ENCODE results near the gene METTL8.
"Not testable (repeated sequence)": the region's sequence is repeated elsewhere in the genome, so short reads cannot be mapped to it uniquely, and the experiment has no call there.

Gene METTL8

DNA sequence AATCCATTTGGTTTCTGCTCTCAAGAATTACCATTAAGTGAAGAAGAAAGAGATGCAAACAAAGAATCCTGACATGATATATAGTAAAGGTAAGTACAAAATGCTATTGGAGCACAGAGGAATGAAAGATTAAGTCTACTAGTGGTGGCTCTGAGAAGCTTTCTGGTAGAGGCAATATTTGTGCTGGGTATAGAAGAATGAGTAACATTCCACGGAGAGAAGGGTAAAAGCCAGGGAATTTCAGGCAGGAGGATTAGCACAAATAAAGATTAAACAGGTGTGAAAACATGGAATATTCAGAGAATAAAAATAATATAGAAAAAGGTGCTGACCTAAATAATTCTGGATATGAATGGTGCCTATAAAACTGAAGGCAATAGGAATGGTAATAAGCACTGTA is 31.8 kb downstream of the METTL8 start:
- no peak for DNase-seq (ENCODE audit: low read depth in 3 of 3)

DNA sequence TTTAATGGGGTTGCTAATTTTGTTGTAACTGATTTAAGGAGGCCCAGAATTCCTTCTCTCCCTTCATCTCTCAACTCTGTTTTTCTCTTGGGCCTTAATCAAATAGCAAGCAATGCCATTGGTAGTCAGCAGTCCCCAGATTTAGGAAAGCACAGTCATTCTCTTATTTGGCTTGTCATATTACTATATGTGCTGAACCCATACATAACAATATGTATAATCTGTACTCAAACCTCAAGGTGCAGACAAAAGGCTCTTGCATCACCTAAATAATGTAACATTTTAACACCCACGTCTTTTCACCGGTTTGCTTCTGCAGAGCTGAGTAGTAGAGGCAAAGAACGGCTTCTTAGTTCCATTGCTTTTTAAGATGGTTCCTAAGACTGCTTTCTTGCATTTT is 33.4 kb downstream of the METTL8 start:
- no peak for DNase-seq (ENCODE audit: low read depth in 3 of 3)

DNA sequence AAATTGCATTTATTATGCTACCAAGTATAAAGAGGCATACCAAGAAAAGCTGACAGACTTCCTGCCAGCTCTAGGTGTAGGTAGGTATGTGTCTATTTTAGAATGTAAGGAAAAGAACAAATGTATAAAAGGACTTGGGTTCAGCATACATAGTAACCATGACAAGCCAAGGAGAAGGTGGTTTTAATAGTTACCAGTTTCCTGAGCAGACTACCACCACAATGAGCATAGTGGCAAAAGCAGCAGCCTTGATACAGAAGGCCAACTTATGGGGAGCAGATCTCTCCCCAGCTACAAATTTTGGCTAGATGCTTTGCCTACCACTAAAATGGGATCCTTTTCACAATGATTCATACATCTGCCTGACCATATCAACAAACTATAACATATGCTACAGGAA is 34.5 kb downstream of the METTL8 start:
- no peak for DNase-seq (ENCODE audit: low read depth in 3 of 3)

DNA sequence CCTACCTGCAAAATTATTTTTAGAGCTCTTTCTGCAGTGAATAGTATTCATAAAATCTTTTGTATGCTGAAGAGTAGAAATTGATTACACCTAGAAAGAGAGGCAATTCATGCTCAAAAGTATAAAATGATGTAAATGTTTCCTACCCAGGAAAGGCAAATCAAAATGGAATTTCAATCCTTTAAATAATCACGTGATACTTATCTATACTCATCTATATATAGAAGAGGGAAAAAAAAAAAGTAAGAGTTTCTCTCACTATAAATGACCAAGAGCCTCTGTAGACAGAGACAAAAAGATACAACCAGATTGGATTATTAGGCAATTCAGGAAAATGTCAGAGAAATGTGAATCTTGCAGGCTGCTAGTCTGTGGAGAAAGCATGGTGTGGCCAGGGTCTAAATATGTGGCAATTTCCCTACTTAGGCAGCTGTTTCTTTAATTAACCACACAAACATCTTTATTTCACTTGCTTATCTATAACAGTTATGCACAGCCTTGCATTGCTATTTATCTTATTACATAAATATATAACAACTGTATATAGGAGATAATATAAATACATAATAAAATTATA is 39.5 kb downstream of the METTL8 start:
- no peak for DNase-seq (ENCODE audit: low read depth in 3 of 3)

DNA sequence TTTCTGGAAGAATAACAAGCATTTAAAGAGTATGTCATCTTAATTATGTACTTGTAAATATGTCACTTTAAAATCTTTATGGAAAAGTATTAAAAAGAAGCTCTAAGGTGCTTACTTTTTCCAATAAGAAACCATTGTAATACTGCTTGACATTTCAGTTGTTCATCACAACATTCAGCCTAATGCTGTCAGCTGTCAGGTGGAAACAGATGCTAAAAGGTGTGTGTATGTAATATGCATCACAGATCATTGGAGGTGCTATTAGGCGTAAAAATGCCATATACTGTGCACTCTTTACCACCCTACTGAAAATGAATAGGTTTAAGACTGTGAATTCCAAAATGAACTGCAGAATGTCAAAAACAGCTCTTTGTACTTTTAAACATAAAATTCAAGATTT is 40.3 kb downstream of the METTL8 start:
- no peak for DNase-seq (ENCODE audit: low read depth in 3 of 3)

DNA sequence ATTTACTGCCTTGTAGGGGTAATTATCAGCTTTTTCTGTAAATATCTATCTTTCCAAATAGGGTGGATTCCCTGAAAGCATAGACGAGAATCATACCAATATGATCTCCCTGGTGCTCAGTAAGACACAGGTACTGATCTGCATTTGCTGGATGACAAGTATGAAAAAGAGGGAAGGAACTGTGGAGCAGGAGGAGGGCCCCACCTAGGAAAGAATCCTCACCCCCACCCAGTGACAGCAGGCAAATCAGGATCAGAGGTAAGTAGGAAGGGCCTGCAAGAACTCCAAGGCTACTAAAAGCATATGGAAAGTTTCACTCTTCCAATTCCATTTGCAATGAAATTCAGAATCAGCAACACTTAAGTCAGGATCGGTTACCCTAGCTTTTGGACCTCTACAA is 42.3 kb downstream of the METTL8 start:
- no peak for DNase-seq (ENCODE audit: low read depth in 3 of 3)

DNA sequence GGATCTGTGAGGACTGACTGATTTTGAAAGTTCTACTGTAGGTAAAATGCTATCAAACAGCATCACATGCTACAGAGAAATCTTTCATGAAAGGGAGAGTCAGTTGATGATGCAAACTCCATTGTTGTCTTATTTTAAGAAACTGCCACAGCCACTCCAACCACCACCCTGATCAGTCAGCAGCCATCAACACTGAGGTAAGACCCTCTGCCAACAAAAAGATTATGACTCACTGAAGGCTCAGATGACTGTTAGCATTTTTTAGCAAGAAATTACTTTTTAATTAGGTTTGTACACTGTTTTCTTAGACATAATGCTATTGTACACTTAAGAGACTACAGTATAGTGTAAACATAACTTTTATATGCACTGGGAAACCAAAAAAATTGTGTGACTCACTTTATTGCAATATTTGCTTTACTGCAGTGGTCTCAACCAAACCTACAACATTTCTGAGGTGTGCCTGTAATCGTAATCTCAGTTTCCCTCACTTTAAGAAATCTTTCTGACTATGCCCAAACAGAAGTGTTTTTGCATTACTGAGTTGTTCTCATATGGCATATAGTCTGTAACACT is 42.8 kb downstream of the METTL8 start:
- no peak for DNase-seq (ENCODE audit: low read depth in 3 of 3)

DNA sequence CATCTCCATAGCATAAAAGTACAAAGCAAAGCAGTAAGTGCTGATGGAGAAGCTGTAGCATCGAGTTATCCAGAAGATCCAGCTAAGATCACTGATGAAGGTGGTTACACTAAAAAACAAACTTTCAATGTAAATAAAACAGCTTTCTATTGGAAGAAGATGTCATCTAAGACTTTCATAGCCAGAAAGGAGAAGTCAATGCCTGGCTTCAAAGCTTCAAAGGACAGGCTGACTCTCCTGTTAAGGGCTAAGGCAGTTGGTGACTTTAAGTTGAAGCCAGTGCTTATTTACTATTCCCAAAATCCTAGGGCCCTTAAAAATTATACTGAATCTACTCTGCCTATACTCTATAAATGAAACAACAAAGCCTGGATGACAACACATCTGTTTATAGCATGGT is 44.0 kb downstream of the METTL8 start:
- DNase-seq (ENCODE audit: low read depth in 3 of 3): no peak

DNA sequence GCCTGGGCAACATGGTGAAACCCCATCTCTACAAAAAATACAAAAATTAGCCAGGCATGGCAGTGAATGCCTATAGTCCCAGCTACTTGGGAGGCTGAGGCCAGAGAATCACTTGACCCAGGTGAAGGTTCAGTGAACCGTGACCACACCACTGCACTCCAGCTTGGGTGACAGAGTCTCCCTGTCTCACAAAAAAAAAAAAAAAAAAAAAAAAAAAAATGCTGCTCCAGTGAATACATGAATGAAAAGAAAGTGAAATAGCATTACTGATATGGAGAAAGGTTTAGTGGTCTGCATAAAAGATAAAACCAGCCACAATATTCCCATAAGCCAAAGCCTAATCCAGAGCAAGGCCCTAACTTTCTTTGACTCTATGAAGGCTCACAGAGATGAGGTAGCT is 44.5 kb downstream of the METTL8 start:
- no peak for DNase-seq (ENCODE audit: low read depth in 3 of 3)

DNA sequence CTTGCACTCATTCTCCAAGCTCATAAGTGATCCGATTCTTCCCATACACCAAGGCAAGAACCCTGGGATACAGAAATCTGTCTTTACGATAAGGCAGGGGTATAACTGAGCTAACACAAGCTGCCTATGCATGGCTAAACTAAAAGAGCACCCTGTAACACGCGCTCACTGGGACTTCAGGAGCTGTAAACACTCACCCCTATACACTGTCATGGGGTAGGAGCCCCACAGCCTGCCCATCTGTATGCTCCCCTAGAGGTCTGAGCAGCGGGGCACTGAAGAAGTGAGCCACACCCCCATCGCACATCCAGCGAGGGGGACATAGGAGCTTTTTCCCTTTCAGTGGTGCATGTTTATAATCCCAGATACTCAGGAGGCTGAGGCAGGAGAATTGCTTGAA is 46.7 kb downstream of the METTL8 start:
- DNase-seq (ENCODE audit: low read depth in 3 of 3): no peak

DNA sequence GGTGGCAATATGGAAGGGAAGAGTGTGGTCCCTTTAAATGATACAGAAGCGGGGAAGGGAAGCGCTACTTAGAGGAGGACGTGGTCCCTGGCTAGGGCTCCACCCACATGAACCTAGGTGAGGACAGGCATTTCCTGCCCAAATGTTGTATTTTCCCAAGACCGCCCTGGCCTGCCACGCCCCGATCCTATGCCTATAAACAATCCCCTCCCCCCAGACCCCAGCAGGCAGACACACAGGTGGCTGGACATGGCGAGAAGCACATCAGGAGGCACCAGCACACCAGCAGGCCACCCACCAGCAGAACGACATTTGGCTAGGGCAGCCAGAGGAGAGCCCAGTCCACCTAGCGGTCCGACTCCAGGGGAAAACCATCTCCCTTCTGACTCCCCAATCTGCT is 47.2 kb downstream of the METTL8 start:
- DNase-seq (ENCODE audit: low read depth in 3 of 3): no peak

DNA sequence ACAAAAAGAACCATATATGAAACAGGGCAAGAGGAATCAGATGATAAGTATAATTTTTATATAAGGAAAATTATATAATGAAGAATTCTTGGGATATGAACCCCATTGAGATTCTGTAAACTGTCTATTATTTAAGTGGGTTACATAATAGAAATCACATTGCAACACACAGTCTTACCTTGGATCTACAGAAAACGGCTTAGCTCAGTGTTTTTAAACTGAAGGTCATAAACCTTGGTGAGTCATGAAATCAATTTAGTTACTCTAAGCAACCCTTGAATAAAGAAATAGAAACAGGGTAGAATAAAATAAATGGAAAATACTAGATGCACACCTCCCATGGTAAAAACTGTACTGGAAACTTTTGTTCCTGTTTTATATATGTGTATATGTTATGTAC is 50.7 kb downstream of the METTL8 start:
- DNase-seq (ENCODE audit: low read depth in 3 of 3): no peak

DNA sequence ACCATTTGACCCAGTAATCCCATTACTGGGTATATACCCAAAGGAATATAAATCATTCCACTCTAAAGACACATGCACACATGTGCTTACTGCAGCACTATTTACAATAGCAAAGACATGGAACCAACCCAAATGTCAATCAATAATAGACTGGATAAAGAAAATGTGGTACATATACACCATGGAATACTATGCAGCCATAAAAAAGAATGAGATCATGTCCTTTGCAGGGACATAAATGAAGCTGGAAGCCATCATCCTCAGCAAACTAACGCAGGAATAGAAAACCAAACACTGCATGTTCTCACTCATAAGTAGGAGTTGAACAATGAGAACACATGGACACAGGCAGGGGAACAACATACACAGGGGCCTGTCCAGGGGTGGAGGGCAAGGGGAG is 51.6 kb downstream of the METTL8 start:
- DNase-seq (ENCODE audit: low read depth in 3 of 3): not testable (repeated sequence)

DNA sequence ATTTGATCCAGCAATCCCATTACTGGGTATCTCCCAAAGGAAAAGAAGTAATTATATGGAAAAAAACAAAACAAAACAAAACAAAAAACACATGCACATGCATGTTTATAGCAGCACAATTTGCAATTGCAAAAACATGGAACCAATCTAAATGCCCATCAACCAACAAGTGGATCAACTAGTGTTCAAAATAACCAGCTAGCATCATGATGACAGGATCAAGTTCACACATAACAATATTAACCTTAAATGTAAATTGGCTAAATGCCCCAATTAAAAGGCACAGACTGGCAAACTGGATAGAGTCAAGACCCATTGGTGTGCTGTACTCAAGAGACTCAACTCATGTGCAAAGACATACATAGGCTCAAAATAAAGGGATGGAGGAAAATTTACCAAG is 55.9 kb downstream of the METTL8 start:
- DNase-seq (ENCODE audit: low read depth in 3 of 3): not testable (repeated sequence)

DNA sequence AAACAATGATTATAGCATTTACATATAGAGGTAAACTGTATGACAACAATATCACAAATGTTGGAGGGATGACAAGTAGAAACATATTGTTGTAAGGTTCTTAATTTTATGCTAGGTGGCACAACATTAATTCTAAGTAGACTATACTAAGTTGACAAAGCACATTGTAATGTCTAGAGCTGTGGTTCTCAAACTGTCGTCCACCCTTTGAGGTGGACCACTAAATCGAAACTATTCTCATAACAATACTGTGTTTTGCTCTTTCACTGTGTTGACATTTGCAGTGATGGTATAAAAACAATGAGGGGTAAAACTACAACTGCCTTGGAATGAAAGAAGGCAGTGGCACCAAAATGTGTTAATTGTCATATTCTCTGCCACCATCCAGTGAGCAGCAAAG is 66.1 kb downstream of the METTL8 start:
- no peak for DNase-seq (ENCODE audit: low read depth in 3 of 3)

DNA sequence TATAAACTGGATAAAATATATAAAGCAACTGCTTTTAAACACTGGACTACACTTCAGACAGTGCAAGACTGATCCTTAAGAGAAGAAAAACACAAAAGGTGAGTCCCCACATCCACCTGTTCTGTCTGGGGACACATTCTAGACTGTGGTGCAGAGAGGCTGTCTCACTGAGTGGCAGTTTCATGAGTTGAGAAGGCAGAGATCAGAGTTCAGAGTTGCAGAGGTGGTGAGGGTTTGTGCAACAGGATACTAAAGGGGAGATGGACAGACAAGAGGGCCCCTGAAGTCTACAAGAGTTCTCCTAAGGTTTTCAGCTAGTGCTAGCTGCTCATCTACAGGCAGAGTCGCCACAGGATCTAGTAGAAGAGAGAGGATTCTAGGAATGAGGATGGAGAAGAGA is 68.0 kb downstream of the METTL8 start:
- DNase-seq (ENCODE audit: low read depth in 3 of 3): no peak

DNA sequence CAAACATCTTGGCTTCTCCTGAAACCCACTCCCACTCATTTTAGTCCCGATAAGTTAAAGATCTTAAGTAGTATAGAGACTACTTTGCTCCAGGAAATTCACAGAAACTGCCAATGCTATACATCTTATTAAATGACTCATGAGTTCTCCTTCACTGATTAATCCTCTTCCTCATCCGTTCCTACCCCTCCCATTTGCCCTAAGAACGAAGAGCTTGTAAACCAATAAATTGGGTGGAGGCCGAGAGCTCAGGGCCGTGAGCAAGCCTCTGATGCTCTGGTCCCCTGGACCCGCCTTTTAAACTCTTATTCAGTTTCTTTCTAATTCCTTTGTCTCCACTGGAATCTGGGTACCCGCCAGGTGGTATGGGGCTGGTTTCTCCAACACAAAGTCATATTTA is 68.6 kb downstream of the METTL8 start:
- DNase-seq (ENCODE audit: low read depth in 3 of 3): no peak

DNA sequence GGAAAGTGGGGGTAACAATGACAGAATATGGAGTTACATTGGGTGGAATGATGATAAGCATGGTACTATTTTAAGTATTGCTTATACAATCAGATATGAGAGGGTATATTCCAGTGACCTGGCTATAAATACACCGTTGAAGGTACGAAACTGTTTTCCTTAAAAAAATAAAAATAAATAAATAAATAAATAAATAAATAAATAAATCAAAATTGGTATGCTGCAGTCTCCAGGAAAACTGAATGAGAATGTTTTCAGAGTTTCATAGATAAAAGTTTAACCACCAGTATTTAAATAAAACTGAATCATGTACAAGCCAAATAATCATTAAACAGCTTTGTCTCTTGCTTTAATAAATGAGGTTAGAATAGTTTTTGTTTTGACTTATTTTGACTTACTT is 71.4 kb downstream of the METTL8 start:
- DNase-seq (ENCODE audit: low read depth in 3 of 3): no peak

DNA sequence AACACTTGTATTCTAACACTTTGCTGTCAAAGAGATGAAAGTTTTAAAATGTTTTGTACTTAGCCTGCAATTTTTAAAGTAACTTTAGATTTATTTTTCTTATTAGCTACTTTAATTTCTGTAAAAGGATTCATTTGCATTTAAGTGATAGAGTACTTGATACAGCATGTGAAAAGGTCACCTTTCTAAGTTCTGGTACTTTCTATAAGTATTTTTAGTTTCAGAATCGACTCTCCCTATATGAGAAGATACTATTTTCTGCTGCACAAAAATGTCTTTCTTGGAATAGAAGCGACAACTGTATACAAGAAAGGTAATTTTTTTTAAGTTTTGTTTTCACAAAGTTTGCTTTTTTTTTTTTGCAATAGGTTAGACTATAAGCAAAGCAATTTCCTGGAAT is 72.9 kb downstream of the METTL8 start:
- DNase-seq (ENCODE audit: low read depth in 3 of 3): no peak

DNA sequence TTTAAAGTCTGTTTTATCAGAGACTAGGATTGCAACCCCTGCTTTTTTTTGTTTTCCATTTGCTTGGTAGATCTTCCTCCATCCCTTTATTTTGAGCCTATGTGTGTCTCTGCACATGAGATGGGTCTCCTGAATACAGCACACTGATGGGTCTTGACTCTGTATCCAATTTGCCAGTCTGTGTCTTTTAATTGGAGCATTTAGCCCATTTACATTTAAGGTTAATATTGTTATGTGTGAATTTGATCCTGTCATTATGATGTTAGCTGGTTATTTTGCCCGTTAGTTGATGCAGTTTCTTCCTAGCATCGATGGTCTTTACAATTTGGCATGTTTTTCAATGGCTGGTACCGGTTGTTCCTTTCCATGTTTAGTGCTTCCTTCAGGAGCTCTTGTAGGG is 80.0 kb downstream of the METTL8 start:
- not testable (repeated sequence) for DNase-seq (ENCODE audit: low read depth in 3 of 3)

DNA sequence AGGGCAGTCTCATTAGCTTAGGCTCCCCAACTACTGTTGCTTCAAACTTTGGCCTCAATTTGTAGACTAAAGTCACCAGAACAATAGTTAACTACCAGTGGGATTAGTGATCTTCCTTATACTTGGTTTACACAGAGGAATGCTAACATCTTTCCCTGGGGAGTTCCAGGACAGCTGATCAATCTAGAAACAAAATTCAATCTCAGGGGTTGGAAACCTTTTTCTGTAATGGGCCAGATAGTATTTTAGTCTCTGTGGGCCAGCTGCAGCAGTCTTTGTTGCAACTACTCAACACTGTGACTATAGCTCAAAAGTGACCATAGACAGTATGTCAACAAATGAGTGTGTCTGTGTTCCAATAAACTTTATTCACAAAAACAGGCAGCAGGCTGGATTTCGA is 85.7 kb downstream of the METTL8 start:
- DNase-seq (ENCODE audit: low read depth in 3 of 3): no peak

DNA sequence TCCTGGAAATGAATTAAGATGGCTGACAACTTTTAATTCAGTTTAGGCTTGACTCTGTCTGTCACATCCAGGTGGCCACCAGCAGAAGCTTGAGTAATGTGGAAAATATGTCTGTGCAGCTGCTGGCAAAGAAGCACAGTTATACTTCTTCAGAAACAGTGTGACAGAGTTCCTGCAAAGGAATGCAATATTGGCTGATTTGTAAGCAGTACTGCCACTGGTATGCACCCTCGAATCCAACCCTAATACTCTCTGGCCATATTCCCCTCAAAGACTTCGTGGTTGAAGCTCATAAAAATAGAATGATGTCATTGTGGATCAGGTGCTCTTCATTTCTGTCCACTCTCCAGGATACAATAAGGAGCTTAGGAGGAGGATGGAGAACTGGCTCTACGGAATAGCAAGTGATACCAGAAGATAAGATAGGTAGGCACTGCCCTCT is 86.2 kb downstream of the METTL8 start:
- DNase-seq (ENCODE audit: low read depth in 3 of 3): no peak

DNA sequence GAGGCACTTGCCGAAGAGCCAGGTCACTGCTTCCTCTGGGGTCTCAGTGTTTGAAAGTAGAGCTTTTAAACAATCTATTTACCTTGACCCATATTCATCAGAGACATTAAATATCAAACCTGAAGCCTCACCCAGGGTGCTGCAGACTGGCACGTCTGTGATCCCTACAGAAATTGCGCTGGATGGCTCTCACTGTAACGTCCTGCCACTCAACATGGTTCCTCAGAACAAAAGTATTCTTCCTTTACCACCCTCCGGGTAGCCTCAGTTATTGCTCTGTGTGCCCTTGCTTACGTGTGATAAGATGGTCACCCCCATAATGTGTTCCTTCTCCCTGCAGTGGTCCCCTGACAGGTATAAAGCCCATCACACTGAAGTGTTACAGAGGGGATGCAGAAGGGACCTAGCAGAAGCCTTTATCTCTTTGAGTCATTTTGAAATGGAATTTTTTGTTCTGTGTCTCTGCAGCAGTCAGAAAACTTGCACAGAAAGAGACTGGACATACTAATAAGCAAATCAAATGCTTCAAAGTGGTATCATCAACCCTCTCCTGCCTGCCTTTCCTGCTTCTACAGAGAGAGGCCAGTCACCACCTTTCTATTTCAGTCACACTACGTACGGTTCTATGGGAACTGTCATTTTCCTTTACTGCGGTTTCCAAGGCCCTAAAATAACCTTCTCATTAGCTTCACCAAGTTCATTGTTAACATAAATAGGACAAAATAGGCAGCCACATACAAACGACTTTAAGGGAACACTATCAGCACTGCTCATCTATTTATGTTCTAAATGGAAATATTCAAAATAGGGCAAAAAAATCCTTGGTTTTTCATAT is 86.8 kb downstream of the METTL8 start:
- no peak for DNase-seq (ENCODE audit: low read depth in 3 of 3)
